ENCODE data around the gene CCNY. TPM values are rescaled to one million over a fixed set of nuclear protein-coding genes. Genes with fewer than 3 reads are reported as not detected.

The CCNY gene
- total and polyA plus RNA-seq, 2 of the 13 experiments (the other 11 are each of a cell fraction or from before 2014, with no cell fraction given) = 48.2 to 54.7 TPM

GRCh38 chr10:35453855-35454532 is 117.7 kb downstream of the CCNY start (continued):
- 0 out of 2 replicates have a peak, but pooled peaks have one; percentile 35 for TF ChIP-seq HNF4G (IDR thresholded peaks at IDR 0.05; ENCODE audit: borderline replicate concordance, low read depth, low read length)
- TF ChIP-seq HNF4G (CRISPR knock-in tag; IDR thresholded peaks at IDR 0.05; ENCODE audit: borderline replicate concordance, low read depth) = no peak
- no peak for TF ChIP-seq FOXC1 (CRISPR knock-in tag; IDR thresholded peaks at IDR 0.05; ENCODE audit: borderline replicate concordance)
- TF ChIP-seq SYNCRIP (IDR thresholded peaks at IDR 0.05; ENCODE audit: insufficient read depth, low read depth, low read length) = no peak
- no peak for TF ChIP-seq TFDP1 (CRISPR knock-in tag; IDR thresholded peaks at IDR 0.05; ENCODE audit: borderline replicate concordance)
- TF ChIP-seq EED (CRISPR knock-in tag; IDR thresholded peaks at IDR 0.05) = no peak
- no peak for TF ChIP-seq ZNF674 (CRISPR knock-in tag; IDR thresholded peaks at IDR 0.05; ENCODE audit: low read depth)
- TF ChIP-seq ZFY (CRISPR knock-in tag; IDR thresholded peaks at IDR 0.05) = no peak
- no peak for TF ChIP-seq NR3C1 (CRISPR knock-in tag; IDR thresholded peaks at IDR 0.05)
- no peak for TF ChIP-seq KLF6 (CRISPR knock-in tag; IDR thresholded peaks at IDR 0.05)
- no peak for TF ChIP-seq ARNT2 (CRISPR knock-in tag; IDR thresholded peaks at IDR 0.05; ENCODE audit: low read depth)
- TF ChIP-seq RXRA (CRISPR knock-in tag; IDR thresholded peaks at IDR 0.05) = peak; percentile 81; the same call in 1 of the 2 replicates
- TF ChIP-seq ZIK1 (CRISPR knock-in tag; IDR thresholded peaks at IDR 0.05; ENCODE audit: borderline replicate concordance, low read depth) = no peak
- TF ChIP-seq TSC22D2 (CRISPR knock-in tag; IDR thresholded peaks at IDR 0.05; ENCODE audit: borderline replicate concordance) = no peak
- no peak for TF ChIP-seq RERE (CRISPR knock-in tag; IDR thresholded peaks at IDR 0.05; ENCODE audit: low read depth)
- TF ChIP-seq ZNF576 (CRISPR knock-in tag; IDR thresholded peaks at IDR 0.05) = no peak
- no peak for TF ChIP-seq ZNF430 (CRISPR knock-in tag; IDR thresholded peaks at IDR 0.05)
- TF ChIP-seq ISL2 (CRISPR knock-in tag; IDR thresholded peaks at IDR 0.05) = no peak
- 0 out of 2 replicates have a peak, but pooled peaks have one; percentile 16 for TF ChIP-seq CEBPB (IDR thresholded peaks at IDR 0.05; ENCODE audit: borderline replicate concordance, low read depth, low read length)
- no peak for TF ChIP-seq ZNF17 (CRISPR knock-in tag; IDR thresholded peaks at IDR 0.05)
- TF ChIP-seq ASH2L (IDR thresholded peaks at IDR 0.05; ENCODE audit: insufficient read length, low read depth, low read length) = no peak
- TF ChIP-seq CCAR2 (optimal IDR thresholded peaks at IDR 0.05; ENCODE audit: low read depth, low read length) = no peak
- no peak for TF ChIP-seq ZNF678 (CRISPR knock-in tag; IDR thresholded peaks at IDR 0.05)

All from HepG2 (cell line).